Suprapubic skin (tissue), 4 donors: ENCODE measurements around the gene TMEM135. TPM values are rescaled to one million over a fixed set of nuclear protein-coding genes. Genes with fewer than 3 reads are reported as not detected.

Experiments
- DNase-seq, 2 donors: peaks; one replicate each; pipeline ENCODE4 v3.0.0-alpha.2; 2019; ENCODE audit warnings: low spot score in 2 of 2
- H3K27ac ChIP-seq: fragments of 200-600 bp; sonication (generic); one replicate; pipeline ENCODE4 v1.5.1; 2019
- H3K27me3 ChIP-seq: fragments of 200-600 bp; sonication (generic); one replicate; pipeline ENCODE4 v1.5.1; 2019
- H3K36me3 ChIP-seq: fragments of 200-600 bp; sonication (generic); one replicate; pipeline ENCODE4 v1.5.1; 2019
- H3K4me1 ChIP-seq: fragments of 200-600 bp; sonication (generic); one replicate; pipeline ENCODE4 v1.5.1; 2019
- H3K4me3 ChIP-seq: fragments of 200-600 bp; sonication (generic); one replicate; pipeline ENCODE4 v1.5.1; 2019; ENCODE audit warnings: mild to moderate bottlenecking
- H3K9me3 ChIP-seq: fragments of 200-600 bp; sonication (generic); one replicate; pipeline ENCODE4 v1.5.1; 2019
- EP300 ChIP-seq: sonication (generic); formaldehyde crosslinking; IDR thresholded peaks from one replicate; pipeline ENCODE4 v1.6.1; 2017; ENCODE audit warnings: antibody characterized with exemption
- POLR2A ChIP-seq, 2 donors: fragments of 450-650 bp; IDR thresholded peaks; one replicate each; pipeline ENCODE4 v1.6.1; 2017; ENCODE audit warnings: antibody characterized with exemption in 2 of 2, mild to moderate bottlenecking in 2 of 2, moderate library complexity in 2 of 2
- POLR2AphosphoS5 ChIP-seq, 3 donors: sonication (generic); formaldehyde crosslinking; IDR thresholded peaks; one replicate each; pipeline ENCODE4 v1.6.1; 2017; ENCODE audit warnings: antibody characterized with exemption in 3 of 3
- WGBS: methylation state at CpG from one replicate; pipeline ENCODE4 v1.1.5; 2018; 5-methylcytosine and 5-hydroxymethylcytosine counted together
- total RNA-seq, 4 donors: library from RNA; depleted of rRNA; stranded (reverse); fragments of >200 nt; gene quantifications; one replicate each; pipeline ENCODE4 v1.1.0, GENCODE V29; 2016
- TF ChIP-seq, protein P1 (sequence below), 2 donors: fragments of 200-600 bp in 1 of 2; fragments of 450-650 bp in 1 of 2; sonication (generic) in 1 of 2; IDR thresholded peaks; one replicate each; pipeline ENCODE4 v1.5.1; 2016 to 2019; ENCODE audit warnings: antibody characterized with exemption in 2 of 2, mild to moderate bottlenecking in 1 of 2, moderate library complexity in 1 of 2

Gene TMEM135
- total RNA-seq, 4 donors from 2014 or later: 5.8 to 22.3 (median 11.0) TPM

GRCh38 chr11:87325490-87325872, 287.7 kb downstream of the TMEM135 start:
- H3K4me1 ChIP-seq: peaks cover 3% of the 10 kb centered on the region
- WGBS: 81% methylated on average over 3 of the region's 3 CpGs
- H3K9me3 ChIP-seq: no peaks in the 10 kb centered on the region

GRCh38 chr11:87326594-87326993, 288.9 kb downstream of the TMEM135 start:
- Histone ChIP-seq H3K27me3 (no peaks in the 10 kb centered on the region), H3K4me3 (no peak overlapping the region), H3K9me3 (no peaks in the 10 kb centered on the region), H3K27ac (no peak overlapping the region), H3K36me3 (peaks cover 4% of the 10 kb centered on the region), H3K4me1 (peaks cover 5% of the 10 kb centered on the region)
- TF ChIP-seq, protein P1, sequence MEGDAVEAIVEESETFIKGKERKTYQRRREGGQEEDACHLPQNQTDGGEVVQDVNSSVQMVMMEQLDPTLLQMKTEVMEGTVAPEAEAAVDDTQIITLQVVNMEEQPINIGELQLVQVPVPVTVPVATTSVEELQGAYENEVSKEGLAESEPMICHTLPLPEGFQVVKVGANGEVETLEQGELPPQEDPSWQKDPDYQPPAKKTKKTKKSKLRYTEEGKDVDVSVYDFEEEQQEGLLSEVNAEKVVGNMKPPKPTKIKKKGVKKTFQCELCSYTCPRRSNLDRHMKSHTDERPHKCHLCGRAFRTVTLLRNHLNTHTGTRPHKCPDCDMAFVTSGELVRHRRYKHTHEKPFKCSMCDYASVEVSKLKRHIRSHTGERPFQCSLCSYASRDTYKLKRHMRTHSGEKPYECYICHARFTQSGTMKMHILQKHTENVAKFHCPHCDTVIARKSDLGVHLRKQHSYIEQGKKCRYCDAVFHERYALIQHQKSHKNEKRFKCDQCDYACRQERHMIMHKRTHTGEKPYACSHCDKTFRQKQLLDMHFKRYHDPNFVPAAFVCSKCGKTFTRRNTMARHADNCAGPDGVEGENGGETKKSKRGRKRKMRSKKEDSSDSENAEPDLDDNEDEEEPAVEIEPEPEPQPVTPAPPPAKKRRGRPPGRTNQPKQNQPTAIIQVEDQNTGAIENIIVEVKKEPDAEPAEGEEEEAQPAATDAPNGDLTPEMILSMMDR (IDR thresholded peaks at IDR 0.05): no peak
- TF ChIP-seq POLR2A (IDR thresholded peaks at IDR 0.05) (no peak), EP300 (no peak), POLR2AphosphoS5 (IDR thresholded peaks at IDR 0.05) (no peak)
- WGBS: 92% methylated on average over 2 of the region's 2 CpGs
- DNase-seq: no peak

More at GRCh38 chr11:87325490-87325872, 287.7 kb downstream of the TMEM135 start:
- Histone ChIP-seq H3K36me3 (peaks cover 4% of the 10 kb centered on the region), H3K27ac (no peak overlapping the region), H3K4me3 (no peak overlapping the region), H3K27me3 (no peaks in the 10 kb centered on the region)
- TF ChIP-seq EP300 (no peak), POLR2A (IDR thresholded peaks at IDR 0.05) (no peak), POLR2AphosphoS5 (IDR thresholded peaks at IDR 0.05) (no peak)
- TF ChIP-seq, protein P1 (IDR thresholded peaks at IDR 0.05): no peak
- no peak for DNase-seq

DNA sequence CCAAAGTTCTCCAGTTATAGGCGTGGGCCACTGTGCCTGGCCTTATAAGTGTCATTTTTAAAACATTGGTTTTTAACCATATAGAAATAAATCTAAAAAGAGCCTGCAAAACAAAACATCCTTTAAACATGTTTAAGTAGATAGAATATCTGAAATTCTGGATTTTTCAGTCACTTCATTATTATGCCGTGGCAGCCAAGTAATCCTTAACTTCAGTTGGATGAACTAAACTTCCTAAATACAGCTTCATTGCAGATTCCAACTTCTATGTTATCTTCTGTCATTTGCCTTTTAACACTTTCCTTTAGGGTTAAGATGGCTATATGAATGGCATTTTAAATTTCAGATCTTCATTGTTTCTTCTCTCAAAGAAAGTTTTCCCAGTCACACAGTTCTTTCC, 291.4 kb downstream of the TMEM135 start:
- WGBS: 94% methylated on average over 2 of the region's 2 CpGs
- H3K27me3 ChIP-seq: no peaks in the 10 kb centered on the region
- DNase-seq: no peak
- H3K9me3 ChIP-seq: no peaks in the 10 kb centered on the region
- TF ChIP-seq, protein P1 (IDR thresholded peaks at IDR 0.05): no peak
- no peak for TF ChIP-seq EP300
- TF ChIP-seq POLR2AphosphoS5 (IDR thresholded peaks at IDR 0.05): no peak
- TF ChIP-seq POLR2A (IDR thresholded peaks at IDR 0.05): no peak
- peaks cover 4% of the 10 kb centered on the region for H3K36me3 ChIP-seq
- H3K4me1 ChIP-seq: peaks cover 5% of the 10 kb centered on the region
- H3K4me3 ChIP-seq: no peak overlapping the region
- H3K27ac ChIP-seq: no peak overlapping the region

DNA sequence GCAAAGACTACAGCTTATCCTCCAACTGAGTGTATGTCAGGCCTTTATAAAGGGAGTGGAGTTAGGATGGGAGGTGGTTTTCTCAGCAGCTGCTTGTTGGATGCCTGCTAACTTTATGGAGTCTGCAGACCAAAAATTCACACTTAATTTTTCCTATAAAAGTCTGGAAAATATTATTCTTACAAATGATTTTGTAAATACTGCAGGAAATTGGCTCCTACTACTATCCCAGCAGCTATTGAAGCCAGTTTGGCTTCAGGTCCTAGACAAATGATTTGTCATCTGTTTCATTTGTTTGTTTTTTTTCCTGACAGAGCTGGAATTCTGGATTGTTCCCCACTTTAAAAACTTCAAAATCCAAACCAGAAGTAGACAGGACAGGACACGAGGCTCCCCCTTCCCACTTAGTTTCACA, 292.5 kb downstream of the TMEM135 start:
- H3K4me1 ChIP-seq: peaks cover 5% of the 10 kb centered on the region
- TF ChIP-seq POLR2AphosphoS5 (IDR thresholded peaks at IDR 0.05) (no peak), EP300 (no peak), POLR2A (IDR thresholded peaks at IDR 0.05) (no peak)
- TF ChIP-seq, protein P1 (IDR thresholded peaks at IDR 0.05): no peak
- H3K27me3 ChIP-seq: no peaks in the 10 kb centered on the region
- no peak overlapping the region for H3K27ac ChIP-seq
- peaks cover 4% of the 10 kb centered on the region for H3K36me3 ChIP-seq
- DNase-seq: no peak
- no peaks in the 10 kb centered on the region for H3K9me3 ChIP-seq
- no peak overlapping the region for H3K4me3 ChIP-seq
- WGBS: 41% methylated on average over 1 of the region's 1 CpG

GRCh38 chr11:87331273-87331672, 293.5 kb downstream of the TMEM135 start:
- no peaks in the 10 kb centered on the region for H3K27me3 ChIP-seq
- TF ChIP-seq EP300 (no peak), POLR2A (IDR thresholded peaks at IDR 0.05) (no peak), POLR2AphosphoS5 (IDR thresholded peaks at IDR 0.05) (no peak)
- TF ChIP-seq, protein P1 (IDR thresholded peaks at IDR 0.05): no peak
- H3K4me1 ChIP-seq: peaks cover 5% of the 10 kb centered on the region
- WGBS: 73% methylated on average over 6 of the region's 6 CpGs
- H3K4me3 ChIP-seq: no peak overlapping the region
- H3K9me3 ChIP-seq: no peaks in the 10 kb centered on the region
- no peak for DNase-seq
- no peak overlapping the region for H3K27ac ChIP-seq
- peaks cover 4% of the 10 kb centered on the region for H3K36me3 ChIP-seq
